DMS114 treated with DMSO at 0.1 percent for 48 hours (cell line): ENCODE data around the gene NYAP2.

Source experiments
- DNase-seq: peaks from one replicate; lab custom pipeline; 2025; ENCODE audit not compliant: unreplicated experiment; lab: John Stamatoyannopoulos, UW

The NYAP2 gene

GRCh38 chr2:225472161-225472560 lies 72.7 kb downstream of the NYAP2 start:
- no peak for DNase-seq

DNA sequence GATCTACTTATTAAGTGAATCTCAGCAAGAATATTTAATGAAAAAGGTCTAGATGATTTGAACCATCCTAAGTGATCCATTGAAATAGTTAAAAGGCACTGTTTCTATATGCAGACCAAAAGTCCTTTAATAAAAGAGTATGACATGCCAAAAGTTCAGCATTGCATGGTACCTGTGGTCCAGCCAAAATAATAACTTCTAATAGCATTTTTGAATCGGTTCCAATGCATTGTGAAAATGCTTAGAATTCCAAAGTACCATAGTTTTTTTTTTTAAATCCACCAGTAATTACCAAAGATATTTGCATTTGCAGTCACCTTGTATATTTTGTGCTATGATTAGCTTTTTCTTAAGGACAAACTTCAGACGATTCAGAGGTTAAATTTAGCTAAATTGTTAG lies 79.9 kb downstream of the NYAP2 start:
- no peak for DNase-seq

GRCh38 chr2:225484751-225485150 lies 85.2 kb downstream of the NYAP2 start:
- DNase-seq = no peak

DNA sequence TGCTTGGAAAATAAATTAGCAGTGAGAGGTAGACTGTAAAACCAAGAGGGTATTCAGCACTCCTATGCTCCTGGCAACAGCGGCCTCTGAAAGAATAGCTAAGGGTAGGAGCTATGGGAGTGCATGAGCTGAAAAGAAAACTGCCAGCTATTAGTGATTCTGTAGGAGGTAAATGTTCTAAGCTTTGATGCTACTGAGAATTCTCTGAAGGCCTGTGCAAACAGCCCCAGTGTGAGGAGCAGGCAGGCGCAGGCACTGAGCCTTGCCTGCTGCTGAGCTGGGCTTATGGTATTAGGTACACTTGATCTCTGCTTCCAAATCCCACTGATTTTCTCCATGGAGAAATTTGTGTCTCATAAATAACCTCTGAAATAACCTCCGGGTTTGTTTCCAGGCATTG lies 86.7 kb downstream of the NYAP2 start:
- DNase-seq = no peak

- no peak for DNase-seq
Measured at GRCh38 chr2:225487878-225488416, 88.4 kb downstream of the NYAP2 start.

- no peak for DNase-seq
Measured at GRCh38 chr2:225488743-225489142, 89.2 kb downstream of the NYAP2 start.

- no peak for DNase-seq
Measured at GRCh38 chr2:225493420-225494099, 94.0 kb downstream of the NYAP2 start.

DNA sequence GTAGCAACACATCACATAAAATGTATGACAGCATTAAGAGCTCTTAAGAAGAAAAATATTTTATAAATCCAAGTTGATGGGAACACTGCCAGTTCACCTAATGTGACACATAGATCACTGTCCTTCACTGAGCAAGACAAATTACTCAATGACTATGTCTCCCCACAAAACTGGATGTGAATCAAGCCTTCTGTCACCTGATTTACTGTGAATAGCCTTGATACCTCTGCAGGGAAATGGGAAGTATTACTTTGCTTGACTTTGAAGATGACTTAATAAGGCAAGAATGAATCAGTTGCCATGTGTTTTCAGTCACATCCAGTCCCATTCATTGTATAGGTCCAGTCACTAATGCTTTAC lies 94.6 kb downstream of the NYAP2 start:
- no peak for DNase-seq

DNA sequence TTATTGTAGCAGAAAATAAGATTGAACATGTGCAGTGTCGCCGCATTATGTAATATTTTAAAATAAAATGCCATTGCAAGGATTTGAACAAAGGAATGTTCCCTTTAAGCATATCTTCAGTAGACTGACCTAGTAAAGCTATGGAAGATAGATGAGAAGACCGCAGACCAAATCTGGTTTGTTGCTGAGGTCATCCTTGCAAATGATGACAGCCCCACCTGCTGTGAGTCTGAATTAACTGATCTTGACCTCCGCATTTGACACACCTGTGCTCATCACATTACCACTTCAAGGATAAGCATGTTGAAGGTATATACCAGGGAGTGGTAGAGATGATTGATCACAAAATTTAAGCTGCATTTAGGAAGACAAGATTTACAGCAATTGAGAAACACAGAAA lies 96.2 kb downstream of the NYAP2 start:
- DNase-seq = no peak

DNA sequence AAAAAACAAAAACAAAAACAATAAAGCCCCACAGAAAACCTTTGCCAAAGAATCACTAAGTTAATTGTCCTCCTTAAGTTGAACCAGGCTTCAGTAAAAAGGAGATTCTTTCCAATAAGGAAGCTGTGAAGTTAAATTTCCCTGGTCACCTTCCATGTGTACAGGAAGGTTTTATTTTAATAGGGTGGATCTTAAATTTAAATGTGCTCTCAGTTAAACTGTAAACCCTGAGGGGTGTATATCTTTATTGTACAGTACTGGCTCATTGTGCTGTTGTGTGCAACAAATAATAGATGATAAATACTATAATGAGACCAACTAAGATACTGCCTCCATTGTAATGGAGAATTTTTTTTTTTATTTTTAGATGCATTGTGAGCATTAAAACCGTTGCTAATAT lies 97.1 kb downstream of the NYAP2 start:
- DNase-seq = no peak

- no peak for DNase-seq
Measured at GRCh38 chr2:225497166-225497565, 97.7 kb downstream of the NYAP2 start.

DNA sequence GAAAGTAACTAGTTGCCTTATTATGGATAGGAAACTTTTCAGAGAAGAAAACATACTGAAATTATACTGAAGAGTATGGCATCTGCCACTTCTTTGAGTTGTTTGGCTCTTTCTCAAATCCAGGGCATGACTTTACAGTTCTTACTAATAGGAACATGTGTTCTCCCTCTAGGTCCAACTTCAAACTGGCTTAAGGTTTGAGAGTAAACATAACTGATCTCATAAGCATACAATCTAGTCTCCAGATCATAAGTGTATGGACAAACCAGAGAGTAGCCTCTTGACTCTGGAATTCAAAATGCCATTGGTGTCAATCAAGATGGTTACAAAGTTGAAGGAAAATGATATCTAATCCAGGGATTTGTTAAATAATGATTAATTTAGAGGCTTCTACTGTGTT lies 101.5 kb downstream of the NYAP2 start:
- no peak for DNase-seq

- no peak for DNase-seq
Measured at GRCh38 chr2:225502971-225503370, 103.5 kb downstream of the NYAP2 start.

GRCh38 chr2:225510796-225511195 lies 111.3 kb downstream of the NYAP2 start:
- no peak for DNase-seq

- DNase-seq = no peak
Measured at GRCh38 chr2:225512469-225512868, 113.0 kb downstream of the NYAP2 start.

GRCh38 chr2:225512876-225513540 lies 113.5 kb downstream of the NYAP2 start:
- DNase-seq = no peak

DNA sequence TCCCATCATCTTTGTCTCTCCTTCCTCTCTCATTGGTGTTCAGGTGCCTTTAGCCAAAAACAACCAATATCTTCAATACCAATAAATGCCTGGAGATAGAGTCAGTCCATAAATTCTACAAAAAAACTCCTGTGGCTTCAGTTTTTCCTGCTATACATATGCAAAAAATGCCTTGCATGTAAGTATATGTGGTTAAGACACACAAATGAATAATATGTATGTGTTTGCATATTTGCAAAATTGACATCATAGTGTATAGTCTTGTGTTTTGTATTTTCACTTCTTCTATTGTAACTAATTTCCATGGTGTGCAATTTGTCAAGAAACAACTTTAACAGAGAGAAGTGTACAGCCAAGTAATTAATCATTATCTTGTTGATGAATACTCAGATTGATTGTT lies 115.5 kb downstream of the NYAP2 start:
- DNase-seq = no peak

DNA sequence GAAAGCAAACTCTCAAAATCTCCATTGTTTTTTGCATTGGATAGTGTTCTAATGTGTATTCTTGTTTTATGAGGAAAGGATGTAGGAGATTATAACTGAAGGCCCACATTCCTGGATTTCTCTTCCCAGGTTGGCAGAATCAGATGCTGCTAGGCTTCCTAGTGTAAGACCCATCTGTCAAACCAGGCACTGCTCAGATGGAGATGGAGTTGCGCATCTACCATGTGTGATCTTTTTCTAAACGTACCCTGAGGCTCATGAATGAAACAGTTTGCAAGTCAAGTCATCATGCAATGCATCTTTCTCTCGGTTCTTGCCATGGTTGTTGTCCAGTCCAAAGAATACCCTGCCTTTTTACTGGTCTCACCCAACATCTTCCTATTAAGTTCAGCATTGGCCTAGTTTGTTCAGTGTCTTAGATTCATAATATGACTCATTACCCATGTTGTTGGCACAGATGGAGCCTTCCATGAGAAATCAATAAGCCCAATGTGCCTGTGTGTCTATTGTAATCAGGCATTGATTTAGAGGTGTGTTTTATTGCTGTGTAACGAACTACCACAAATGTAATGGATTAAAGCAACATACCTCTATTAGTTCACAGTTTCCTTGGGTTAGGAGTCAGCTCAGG lies 127.4 kb downstream of the NYAP2 start:
- DNase-seq = no peak

- no peak for DNase-seq
Measured at GRCh38 chr2:225531559-225531958, 132.0 kb downstream of the NYAP2 start.

DNA sequence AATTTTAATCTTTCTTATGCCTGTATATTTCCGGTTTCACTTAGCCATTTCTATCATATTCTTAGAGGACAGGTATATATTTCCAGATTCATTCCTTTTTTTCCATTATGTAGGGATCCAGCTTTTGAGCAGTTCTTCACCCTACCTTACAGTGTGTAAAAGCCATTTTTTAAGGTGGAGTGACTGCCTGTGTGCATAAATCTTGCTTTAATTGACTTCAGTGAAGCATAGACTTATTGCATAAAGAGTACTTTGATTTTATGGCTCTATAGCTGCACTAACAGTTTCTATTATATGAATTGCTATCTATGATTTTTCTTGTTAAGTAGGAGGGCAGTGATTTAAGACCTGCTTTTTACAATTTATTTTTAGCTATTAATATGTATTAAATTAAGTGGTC lies 132.6 kb downstream of the NYAP2 start:
- no peak for DNase-seq

DNA sequence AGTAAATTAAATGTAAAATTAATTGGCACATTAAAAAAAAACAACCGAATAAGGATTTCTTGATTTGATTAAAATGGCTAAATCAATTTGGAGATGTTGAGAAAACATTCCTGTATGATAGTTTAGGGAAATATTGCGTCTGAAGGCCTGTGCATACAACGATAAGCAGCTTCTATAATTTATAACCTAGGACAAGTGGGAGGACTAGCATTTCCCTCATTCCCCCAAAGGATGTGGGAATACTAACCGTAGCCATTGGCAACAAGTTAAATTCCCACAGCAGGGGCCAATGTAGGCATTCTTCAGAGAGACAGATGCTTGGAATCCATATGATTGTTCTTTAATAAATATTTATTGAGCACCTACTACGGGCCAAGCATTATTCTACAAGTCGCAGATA lies 134.5 kb downstream of the NYAP2 start:
- DNase-seq = no peak

DNA sequence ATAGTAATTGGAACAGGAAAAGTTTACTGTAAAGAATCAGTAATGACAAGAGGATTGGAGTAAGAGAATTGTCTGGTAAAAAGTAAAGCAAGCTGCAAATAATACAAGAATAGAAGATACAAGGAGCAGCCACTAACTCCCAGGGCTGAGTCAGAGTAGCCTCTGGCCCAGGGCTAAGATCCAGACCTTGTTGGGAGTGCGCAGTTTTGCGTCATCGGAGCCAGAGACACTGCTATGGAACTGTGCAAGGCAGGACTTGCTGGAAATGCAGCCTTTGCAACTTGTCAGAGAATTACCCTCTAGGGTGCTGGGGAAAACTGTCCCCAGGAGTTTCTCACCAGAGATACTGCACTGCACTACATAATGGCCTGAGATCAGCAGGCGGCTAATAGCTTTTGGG lies 135.2 kb downstream of the NYAP2 start:
- no peak for DNase-seq
